Motor neuron (in vitro differentiated cells): ENCODE data around the gene ACOX2. TPM values are rescaled to one million over a fixed set of nuclear protein-coding genes. Genes with fewer than 3 reads are reported as not detected.

Experiments
- ATAC-seq, 8 experiments: fragments of 200-7000 bp; cut with Tn5 transposase; replicated peaks in 6 of 8; 2 replicates each; pipeline ENCODE4 v1.8.0; 2021; ENCODE audit warnings: mild to moderate bottlenecking in 8 of 8, moderate library complexity in 8 of 8
- H3K27ac ChIP-seq, 2 donors: fragments of 250-450 bp; sonication (Bioruptor Pico); 2 replicates each; pipeline ENCODE4 v1.9.0; 2021; ENCODE audit warnings: antibody characterized with exemption in 2 of 2, mild to moderate bottlenecking in 2 of 2, moderate library complexity in 1 of 2
- H3K4me1 ChIP-seq, 2 donors: fragments of 250-450 bp; sonication (Bioruptor Pico); replicated peaks in 1 of 2; 2 replicates each; pipeline ENCODE4 v1.6.1; 2021; ENCODE audit warnings: antibody characterized with exemption in 2 of 2, mild to moderate bottlenecking in 2 of 2, moderate library complexity in 1 of 2
- H3K4me3 ChIP-seq, 5 donors: fragments of 250-450 bp; sonication (Bioruptor Pico); 2 replicates each; pipeline ENCODE4 v1.9.0; 2021; ENCODE audit warnings: antibody characterized with exemption in 5 of 5, mild to moderate bottlenecking in 5 of 5, moderate library complexity in 4 of 5
- WGBS, 10 experiments: fragments of 450-650 bp; shearing (Covaris generic); methylation state at CpG; one replicate each; pipeline ENCODE4 v1.0.0; 2022; 5-methylcytosine and 5-hydroxymethylcytosine counted together
- in situ Hi-C, 9 experiments: fragments of 400-800 bp; cut with MboI; loops; one replicate each; pipeline ENCODE4 v1.15.0; 2021; ENCODE audit warnings: low sequenced_read_pairs in 9 of 9, low pct_unique_long_range_greater_than_20kb in 2 of 9; ENCODE audit not compliant: unreplicated experiment in 9 of 9
- total RNA-seq, 8 experiments: library from RNA; unstranded; fragments of 300-600 nt; gene quantifications; 2 replicates each; pipeline versions ENCODE4 v1.2.3 to v1.2.4, GENCODE V29; 2022

ACOX2 gene
- total RNA-seq, 8 experiments from 2014 or later = 0.33 to 17.4 (median 5.3) TPM

DNA sequence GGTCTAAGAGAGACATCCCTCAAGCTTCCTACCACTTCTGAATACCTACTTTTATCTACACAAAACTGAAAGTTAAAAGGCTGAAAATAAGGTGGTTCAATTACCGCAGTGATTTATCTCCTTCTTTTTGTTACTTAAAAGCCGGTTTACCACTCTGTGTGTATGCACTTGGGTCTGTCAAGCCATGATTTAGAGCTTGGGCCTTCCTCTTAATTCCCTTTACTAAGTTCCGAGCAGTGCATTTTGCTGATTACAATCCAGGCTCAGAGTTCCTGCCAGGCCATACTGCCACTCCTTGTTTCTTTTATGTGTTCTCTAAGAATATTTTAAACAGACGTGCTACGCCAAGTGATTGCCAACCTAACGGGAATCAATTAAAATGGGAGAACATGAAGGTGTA is 28.6 kb downstream of the ACOX2 start:
- no peak overlapping the region for H3K27ac ChIP-seq
- H3K4me3 ChIP-seq = no peak overlapping the region
- in situ Hi-C loops = loop anchor here in 1 of 9 experiments (25.0 kb wide), 1 partner anchor 171 kb away; the partner anchor contains the start of gene PXK
- peaks cover 0 to 6% of the 10 kb centered on the region in 2 donors for H3K4me1 ChIP-seq
- ATAC-seq = peak in 4 of 8 experiments; percentile 18 to 64 (median 34)
- WGBS, 10 experiments = 0 to 100% (median 51%) methylated on average over 1 to 6 of the region's 6 CpGs; no CpG with 5 or more reads in 1 of the 10 experiments

DNA sequence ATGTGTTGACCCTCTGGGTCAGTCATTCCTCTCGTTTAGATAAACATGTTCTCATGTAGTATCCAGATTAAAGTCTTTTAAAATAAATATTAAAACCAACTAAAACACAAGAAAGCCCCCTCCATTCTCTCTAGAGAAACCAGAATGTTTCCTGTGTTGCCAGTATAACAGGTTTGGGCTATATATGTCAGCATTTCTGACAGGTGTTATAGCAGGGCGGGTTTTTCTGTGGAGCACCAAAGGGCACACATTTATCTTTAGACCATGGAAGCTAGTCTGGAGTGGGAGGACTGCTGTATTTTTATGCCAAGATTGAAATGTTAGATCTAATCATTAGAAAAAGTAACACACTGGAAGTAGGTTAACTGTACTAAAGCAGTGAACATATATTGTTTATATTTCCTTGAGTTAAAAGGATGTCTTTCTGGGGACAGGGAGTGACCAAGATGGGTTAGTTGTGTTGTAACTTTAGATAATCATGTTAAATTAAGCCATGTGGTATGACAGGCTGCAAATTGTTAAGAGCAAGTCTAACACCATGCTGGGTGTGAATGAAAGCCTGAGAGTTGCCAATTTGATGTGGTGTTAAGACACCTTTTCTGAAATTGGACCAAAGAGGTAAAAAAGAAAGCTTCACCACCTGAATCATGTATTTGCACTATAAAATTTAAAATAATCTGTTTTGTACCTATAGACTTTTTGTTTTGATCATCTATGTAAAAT is 29.5 kb downstream of the ACOX2 start:
- in situ Hi-C loops = loop anchor here in 1 of 9 experiments (25.0 kb wide), 1 partner anchor 170 kb away; the partner anchor contains the start of gene PXK
- WGBS, 10 experiments = 50 to 100% (median 88%) methylated on average over 1 to 2 of the region's 2 CpGs; no CpG with 5 or more reads in 2 of the 10 experiments
- peaks cover 0 to 6% of the 10 kb centered on the region in 2 donors for H3K4me1 ChIP-seq
- H3K4me3 ChIP-seq = no peak overlapping the region
- H3K27ac ChIP-seq = no peak overlapping the region
- ATAC-seq = no peak

DNA sequence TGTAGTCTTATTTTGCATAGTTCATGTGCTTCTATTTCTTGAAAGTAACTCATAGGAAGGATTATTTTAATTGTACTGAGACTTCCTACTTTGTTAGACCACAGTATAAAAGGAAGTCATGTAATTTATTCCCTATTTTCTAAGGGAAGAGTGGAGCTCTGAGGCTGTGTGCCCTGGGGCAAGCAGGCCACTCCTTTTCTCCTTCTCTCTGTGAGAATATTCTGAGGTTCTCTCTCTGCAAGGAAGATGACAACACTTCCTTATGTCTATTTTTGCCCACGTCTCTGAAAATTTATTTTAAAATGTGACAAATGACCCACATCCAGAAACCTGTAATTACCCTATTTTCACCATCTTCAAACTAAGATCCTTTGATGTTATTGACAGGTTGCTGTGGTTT is 34.1 kb downstream of the ACOX2 start:
- in situ Hi-C loops = loop anchor here in 1 of 9 experiments (25.0 kb wide), 1 partner anchor 166 kb away; the partner anchor contains the start of gene PXK
- peak in 3 of 8 experiments; percentile 87 to 94 (median 88) for ATAC-seq
- Histone ChIP-seq H3K4me3 (no peak overlapping the region), H3K4me1 (peaks cover 0 to under 1% of the 10 kb centered on the region in 2 donors), H3K27ac (no peak overlapping the region)
- WGBS, 10 experiments = 0 to 88% (median 60%) methylated on average over 1 of the region's 1 CpG; no CpG with 5 or more reads in 5 of the 10 experiments

DNA sequence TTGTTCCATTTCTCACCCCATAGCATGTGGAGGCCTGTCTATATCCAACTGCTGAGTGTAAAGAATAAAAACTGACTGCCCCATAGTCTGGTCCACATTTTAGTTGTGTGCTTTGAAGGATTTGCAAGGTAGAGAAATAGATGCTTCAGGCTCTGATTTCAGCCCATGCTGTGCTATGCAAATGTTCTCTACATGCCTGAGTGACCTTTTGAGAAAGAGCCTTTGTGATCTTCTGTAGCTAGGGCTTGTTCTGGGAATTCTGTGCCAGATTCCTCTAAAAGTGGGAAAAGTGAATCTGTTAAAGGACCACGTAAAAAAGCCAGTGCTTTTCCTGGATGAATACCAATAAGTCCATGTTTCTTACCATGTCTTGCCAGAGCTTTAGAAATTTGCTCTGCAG is 39.9 kb downstream of the ACOX2 start:
- Histone ChIP-seq H3K27ac (peak overlapping the region in 1 of 2 donors; percentile 23), H3K4me3 (no peak overlapping the region), H3K4me1 (peaks cover 34 to 50% of the 10 kb centered on the region in 2 donors)
- WGBS, 10 experiments = 0 to 11% (median 0%) methylated on average over 1 of the region's 1 CpG; no CpG with 5 or more reads in 6 of the 10 experiments
- peak; percentile 18 to 85 (median 50) for ATAC-seq
- in situ Hi-C loops = no loop called here

DNA sequence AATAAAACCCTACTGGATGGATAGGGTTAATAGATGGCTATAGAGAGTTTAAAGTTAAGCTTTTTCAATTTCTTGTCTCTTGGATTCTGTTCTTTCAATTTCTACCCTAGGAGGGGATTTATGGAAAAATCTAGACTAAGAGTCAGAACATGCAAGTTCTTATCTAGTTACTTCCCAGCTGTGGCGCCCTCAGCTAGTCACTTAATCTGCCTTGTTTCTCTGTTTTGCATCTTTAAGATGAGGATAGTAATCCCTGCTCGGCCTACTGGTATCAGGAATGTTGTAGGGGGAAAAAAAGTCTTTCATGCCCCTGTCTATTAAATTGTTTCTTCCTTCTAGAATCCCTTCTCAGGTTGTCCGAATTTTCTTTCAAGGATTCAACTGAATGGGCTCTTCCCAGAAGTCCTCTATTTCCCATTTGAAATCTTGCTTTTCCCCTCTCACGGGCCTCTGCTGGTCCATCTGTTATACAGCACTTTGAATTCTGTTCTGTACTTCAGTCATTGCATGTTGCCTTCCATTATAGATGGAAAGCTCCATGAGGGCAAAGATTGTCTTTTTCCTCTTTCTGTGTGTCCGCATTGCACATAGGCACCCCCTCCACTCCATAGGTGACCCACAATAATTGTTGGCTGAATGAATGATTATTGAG is 40.7 kb downstream of the ACOX2 start:
- no peak for ATAC-seq
- whole genome bisulfite sequencing, 10 experiments = 33 to 100% (median 79%) methylated on average over 1 to 5 of the region's 5 CpGs; no CpG with 5 or more reads in 1 of the 10 experiments
- H3K4me3 ChIP-seq = no peak overlapping the region
- H3K4me1 ChIP-seq = peaks cover 35 to 51% of the 10 kb centered on the region in 2 donors
- in situ Hi-C loops = no loop called here
- H3K27ac ChIP-seq = no peak overlapping the region

DNA sequence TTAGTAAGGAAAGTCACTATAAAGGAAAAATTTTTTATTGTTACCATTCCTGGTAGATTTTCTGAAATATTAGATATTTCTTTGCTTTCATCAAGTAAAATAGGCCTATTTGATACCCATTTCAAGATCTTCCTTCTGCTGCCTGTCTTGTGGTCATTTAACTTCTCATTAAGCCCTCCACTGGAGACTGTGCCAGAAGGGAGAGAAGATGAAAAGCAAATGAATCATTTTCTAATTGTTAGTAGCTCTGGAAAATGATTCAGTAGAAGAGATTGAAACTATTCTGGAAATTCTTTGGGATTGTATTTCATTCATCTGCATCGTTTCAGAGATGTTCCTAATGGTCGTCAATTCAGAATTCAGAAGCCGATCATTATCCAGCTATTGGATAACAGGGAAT is 41.9 kb downstream of the ACOX2 start:
- 0 to 81% (median 47%) methylated on average over 1 to 3 of the region's 3 CpGs for WGBS, 10 experiments
- Histone ChIP-seq H3K27ac (no peak overlapping the region), H3K4me3 (no peak overlapping the region), H3K4me1 (peaks cover 38 to 53% of the 10 kb centered on the region in 2 donors)
- no peak for ATAC-seq
- in situ Hi-C loops = no loop called here

DNA sequence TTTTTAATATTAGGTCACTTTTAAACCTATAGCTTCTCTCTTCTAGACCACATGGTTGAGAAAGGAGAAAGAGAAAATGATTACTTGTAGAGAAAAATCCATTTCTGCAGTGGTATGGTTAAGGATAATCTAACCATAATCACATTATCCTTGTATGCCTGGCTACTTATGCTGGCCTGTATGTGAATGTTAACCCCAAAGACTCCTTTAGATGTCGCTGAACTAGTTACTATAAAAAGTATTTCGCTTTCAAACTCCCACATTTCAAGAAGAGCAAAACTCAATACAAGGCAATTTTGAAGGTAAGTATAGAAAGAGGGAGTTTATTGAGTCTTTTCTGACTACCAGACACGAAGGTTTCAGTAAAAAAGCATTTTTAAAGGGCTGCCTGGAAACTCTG is 42.9 kb downstream of the ACOX2 start:
- no peak for ATAC-seq
- H3K4me1 ChIP-seq = peaks cover 38 to 53% of the 10 kb centered on the region in 2 donors
- no peak overlapping the region for H3K27ac ChIP-seq
- H3K4me3 ChIP-seq = peak overlapping the region in 1 of 5 donors; percentile 82
- in situ Hi-C loops = no loop called here
- WGBS, 10 experiments = 29 to 78% (median 42%) methylated on average over 2 to 3 of the region's 3 CpGs; no CpG with 5 or more reads in 1 of the 10 experiments

DNA sequence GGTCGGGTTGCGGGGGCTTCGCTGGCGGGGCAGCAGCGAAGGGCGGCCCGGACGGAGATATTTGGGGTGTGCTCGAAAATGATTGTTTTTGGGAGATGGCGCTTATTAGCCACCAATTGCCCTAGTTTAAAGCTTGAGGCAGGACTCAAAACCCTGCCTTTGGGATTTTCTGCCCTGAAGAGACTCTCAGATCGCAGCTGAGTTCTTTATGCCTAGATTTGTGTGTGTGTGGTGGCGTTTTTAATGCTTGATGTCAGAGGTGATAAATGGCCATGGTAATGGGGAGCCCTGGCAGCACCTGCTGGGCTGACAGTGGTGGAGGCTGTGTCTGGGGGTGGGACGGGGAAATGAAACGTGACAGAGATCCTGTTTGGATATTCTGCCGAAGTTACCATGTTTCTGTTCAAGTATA is 44.5 kb downstream of the ACOX2 start:
- in situ Hi-C loops = no loop called here
- Histone ChIP-seq H3K27ac (peak overlapping the region; percentile 81 to 84), H3K4me3 (peak overlapping the region; percentile 79 to 100 (median 94)), H3K4me1 (peaks cover 38 to 49% of the 10 kb centered on the region in 2 donors)
- WGBS, 10 experiments = 0 to 4% (median 0%) methylated on average over 2 to 4 of the region's 15 CpGs; no CpG with 5 or more reads in 4 of the 10 experiments
- ATAC-seq = peak in 3 of 8 experiments; percentile 8 to 15 (median 8)

DNA sequence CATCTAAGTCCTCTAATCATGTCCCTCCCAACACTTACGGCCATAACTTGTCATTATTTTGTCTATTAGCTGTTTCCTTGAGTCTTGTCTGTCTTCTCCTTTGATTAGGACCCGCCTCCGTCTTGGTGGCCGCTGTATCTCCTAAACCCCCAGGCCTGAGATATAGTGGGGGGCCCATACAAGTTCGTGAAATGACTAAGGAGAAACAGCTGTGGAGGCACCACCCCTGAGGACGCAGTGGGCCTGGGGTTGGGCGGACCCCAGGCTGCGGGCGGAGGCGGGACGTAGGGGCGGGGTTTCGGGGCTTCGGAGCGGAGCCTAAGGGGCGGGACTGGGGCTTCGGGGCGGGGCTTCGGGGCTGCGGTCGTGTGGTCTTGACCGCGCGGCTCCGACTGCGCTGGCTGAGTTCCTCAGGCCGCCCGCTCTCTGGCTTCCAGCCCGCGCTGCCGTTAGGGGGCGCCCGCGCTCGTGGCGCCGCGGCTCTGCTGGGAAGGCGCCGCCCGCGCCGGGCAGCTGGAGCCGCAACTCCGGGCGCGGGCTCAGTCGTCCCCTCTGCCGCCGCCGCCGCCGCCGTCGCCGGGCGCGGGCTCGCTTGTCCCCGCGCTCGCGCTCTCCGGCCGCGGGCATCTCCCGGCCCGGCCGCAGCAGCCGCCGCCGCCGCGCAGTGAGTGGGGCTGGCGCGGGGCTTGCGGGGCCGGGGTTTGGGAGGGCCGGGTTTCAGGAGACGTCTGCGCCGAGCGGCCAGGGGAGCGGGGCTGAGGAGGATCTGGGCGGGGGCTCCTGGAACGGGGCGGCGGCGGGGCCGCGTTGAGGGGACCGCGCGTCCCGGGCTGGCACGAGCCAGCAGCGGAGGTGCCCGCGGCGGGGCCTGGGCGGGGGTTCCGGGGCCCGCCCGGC is 45.2 kb downstream of the ACOX2 start, which contains the start of gene KCTD6:
TSS of gene KCTD6 (plus strand) at position 591 of the 897 bp plus-strand sequence. CDS start 6,660 bp downstream, outside the sequence.
- H3K27ac ChIP-seq = peak within 1 kb of the TSS; percentile 81 to 84
- peak within 1 kb of the TSS; percentile 79 to 100 (median 94) for H3K4me3 ChIP-seq
- WGBS, 10 experiments = 13 to 40% (median 22%) methylated on average over 1 to 4 of the region's 104 CpGs; no CpG with 5 or more reads in 5 of the 10 experiments
- in situ Hi-C loops = no loop called here
- peaks cover 31 to 42% of the 10 kb centered on the region in 2 donors for H3K4me1 ChIP-seq
- peak; percentile 86 to 96 (median 95) for ATAC-seq

DNA sequence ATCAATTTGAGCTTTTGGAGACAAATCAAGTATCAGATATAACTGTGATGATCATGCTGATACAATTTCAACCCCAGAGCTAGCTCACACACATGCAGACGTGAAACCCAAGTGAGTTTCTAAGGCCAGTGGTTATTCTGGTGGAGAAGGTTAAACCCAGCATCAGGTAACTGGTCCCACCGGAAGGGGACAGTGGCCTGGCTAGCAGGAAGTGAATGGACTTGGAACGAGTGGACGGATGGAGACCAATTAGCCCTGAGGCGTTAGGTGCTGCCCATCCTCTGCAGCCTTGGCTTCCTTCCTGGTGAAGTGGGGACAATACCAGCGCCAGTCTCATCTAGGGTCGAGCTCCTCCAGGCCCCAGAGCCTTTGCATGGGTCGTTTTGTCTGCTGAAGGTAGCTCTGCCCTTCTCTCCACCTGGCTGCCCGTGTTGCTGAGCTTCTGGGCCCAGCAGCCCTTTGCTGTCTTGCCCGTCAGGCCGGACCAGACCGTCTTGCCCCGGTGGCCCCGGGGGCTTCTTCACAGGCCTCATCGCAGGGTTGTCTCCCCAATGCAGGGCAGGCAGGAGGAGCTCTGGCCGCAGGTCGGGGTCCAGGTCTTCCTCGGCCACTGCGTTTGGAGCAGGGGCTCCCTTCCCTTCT is 46.0 kb downstream of the ACOX2 start:
- ATAC-seq = no peak
- in situ Hi-C loops = no loop called here
- peak overlapping the region in 4 of 5 donors; percentile 79 to 100 (median 88) for H3K4me3 ChIP-seq
- 70 to 88% (median 87%) methylated on average over 2 to 12 of the region's 19 CpGs; no CpG with 5 or more reads in 4 of the 10 experiments for WGBS, 10 experiments
- H3K27ac ChIP-seq = no peak overlapping the region
- peaks cover 25 to 36% of the 10 kb centered on the region in 2 donors for H3K4me1 ChIP-seq

DNA sequence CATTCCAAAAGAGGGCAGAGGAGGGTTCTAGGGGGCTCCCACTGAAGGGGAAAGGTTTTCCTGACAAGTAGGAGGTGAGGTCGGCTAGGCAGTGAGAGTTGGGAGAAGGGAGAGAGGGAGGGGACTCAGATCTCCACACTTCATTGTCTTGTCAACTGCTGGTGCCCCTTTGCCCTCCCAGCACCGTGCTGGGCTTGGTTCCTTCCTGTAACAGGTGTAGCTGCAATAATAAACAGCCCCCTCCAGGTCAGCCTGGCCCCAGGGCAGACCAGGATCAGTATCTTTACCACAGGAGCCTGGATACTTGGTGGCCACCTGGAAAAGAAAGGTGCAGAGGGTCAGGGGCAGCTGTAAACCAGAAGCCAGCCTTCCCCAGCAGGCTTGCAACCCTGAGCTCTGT is 48.0 kb downstream of the ACOX2 start:
- in situ Hi-C loops = no loop called here
- H3K4me1 ChIP-seq = peaks cover 10 to 16% of the 10 kb centered on the region in 2 donors
- H3K27ac ChIP-seq = no peak overlapping the region
- WGBS, 10 experiments = 17 to 57% (median 29%) methylated on average over 1 of the region's 2 CpGs; no CpG with 5 or more reads in 7 of the 10 experiments
- H3K4me3 ChIP-seq = no peak overlapping the region
- no peak for ATAC-seq
